Stimulated activated CD4-positive, alpha-beta T cell treated with anti-CD3 and anti-CD28 coated beads, TNF-alpha, amount 100 ng/mL, for 1 hour (primary cell): ENCODE measurements around the gene BABAM2.
"Not testable (repeated sequence)": the region's sequence is repeated elsewhere in the genome, so short reads cannot be mapped to it uniquely, and the experiment has no call there.

Source experiments
- DNase-seq, 3 donors: peaks; one replicate each; pipeline ENCODE4 v3.0.0-alpha.2; 2020; ENCODE audit warnings: low read depth in 3 of 3, low spot score in 1 of 3

Gene BABAM2

GRCh38 chr2:27973592-27973991 is 83.1 kb downstream of the BABAM2 start:
- no peak for DNase-seq

- no peak for DNase-seq
Observed at GRCh38 chr2:27976308-27976707, 85.8 kb downstream of the BABAM2 start.

DNA sequence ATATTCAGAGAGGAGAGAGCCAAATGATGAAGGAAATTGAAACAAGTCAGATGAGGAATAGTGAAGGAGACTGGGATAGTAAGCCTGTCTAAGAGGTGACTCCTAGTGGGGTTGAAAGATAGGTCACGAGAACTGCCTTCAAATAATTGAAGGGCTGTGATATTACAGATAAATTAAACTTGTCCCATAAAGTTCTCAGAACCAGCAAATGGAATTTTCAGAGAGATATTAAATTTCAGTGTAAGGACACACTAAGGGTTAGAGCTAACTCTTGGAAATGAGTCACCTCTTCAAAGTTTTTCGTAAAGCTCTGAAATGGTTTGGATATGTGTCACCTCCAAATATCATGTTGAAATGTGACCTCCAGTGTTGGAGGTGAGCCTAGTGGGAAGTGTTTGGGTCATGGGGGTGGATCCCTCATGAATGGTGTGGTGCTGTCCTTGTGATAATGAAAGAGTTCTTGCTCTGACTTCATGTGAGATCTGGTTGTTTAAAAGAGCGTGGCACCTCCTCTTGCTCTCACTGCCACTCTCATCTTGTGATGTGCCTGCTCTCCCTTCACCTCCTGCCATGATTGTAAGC is 87.3 kb downstream of the BABAM2 start:
- no peak for DNase-seq

GRCh38 chr2:27978761-27979160 is 88.2 kb downstream of the BABAM2 start:
- not testable (repeated sequence) for DNase-seq

GRCh38 chr2:27980242-27980641 is 89.7 kb downstream of the BABAM2 start:
- no peak for DNase-seq

DNA sequence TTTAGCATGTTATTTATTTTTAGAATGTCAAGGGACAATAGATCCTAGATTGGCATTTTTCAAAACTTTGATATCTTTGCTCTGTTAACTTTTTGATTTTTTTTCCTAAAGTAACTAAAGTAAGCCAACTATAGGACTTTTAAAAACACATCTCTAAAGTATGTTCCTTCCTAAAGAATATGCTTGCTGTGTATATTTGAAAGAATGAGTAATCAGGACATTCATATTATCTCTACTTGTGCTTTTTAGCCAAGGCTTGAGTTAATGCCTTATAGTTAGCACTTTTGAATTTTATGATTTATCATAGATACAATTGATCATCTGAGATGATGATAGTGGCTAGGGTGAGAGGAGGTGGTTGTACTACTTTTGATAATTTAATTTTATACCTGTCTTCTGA is 93.6 kb downstream of the BABAM2 start:
- no peak for DNase-seq

DNA sequence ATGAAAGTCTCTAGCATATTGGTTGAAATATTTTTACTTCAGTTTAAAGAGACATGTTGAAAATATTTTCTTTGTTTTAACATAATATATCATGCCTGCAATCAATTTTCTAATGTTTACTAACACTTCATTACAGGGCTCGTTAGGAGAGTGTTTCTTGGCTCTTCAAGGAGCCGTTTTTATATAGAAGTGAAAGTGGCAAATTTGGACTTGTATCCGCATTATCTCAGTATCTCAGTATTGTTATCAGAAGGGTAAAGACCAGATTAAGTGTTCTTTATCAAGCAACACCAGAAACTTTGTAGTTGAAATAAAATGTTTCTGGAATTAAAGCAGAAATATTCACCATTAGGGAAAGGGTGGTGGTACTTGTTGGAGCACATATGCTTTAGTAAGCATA is 97.8 kb downstream of the BABAM2 start:
- DNase-seq: no peak

DNA sequence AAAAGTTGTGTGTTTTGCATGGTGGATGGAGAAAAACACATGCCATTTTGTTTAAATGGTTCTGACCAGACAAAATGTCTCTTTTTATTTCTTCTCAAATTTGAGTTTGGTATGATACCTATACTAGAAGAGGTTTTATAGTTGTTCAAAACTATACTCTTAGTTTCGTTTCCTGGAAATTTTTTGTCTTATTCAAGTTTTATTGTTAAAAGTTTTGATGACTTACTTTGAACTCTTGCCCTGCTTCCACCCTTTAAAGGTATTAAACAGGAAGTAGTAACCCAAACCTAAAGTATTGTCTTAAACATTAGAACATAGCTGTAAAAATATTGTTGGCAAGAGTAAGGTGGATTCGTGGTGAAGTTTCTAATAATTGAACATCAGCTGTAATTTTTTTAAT is 98.2 kb downstream of the BABAM2 start:
- no peak for DNase-seq

- no peak for DNase-seq
Observed at GRCh38 chr2:27989149-27989548, 98.6 kb downstream of the BABAM2 start.

- no peak for DNase-seq
Observed at GRCh38 chr2:27990030-27990590, 99.6 kb downstream of the BABAM2 start.

- DNase-seq: no peak
Observed at GRCh38 chr2:27991146-27991545, 100.6 kb downstream of the BABAM2 start.

DNA sequence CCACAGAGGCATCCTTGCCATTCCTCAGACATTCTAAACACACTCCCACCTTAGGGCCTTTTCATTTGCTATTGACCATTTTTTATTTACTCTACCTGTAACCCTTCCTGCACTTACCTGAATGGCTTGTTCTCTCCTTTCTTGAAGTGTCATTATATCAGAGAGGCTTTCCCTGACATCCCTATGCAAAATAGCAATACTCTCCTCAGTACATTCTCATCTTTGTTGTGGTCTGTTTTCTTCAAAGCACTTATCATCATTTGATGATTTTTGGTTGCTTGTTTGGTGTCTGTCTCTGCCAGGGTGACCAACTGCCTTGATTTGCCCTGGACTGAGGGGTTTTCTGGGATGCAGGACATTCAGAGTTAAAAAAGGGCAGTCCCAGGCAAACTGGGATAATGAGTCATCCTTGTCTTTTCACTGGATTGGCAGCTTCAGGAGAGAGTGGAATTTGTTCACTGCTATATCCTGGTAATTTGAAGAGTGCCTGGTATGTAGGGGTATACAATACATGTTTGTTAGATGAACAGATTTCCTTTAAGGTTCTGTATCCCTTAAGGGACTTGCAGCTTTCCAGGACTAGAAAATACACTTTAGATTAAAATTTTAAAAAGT is 102.4 kb downstream of the BABAM2 start:
- DNase-seq: no peak

DNA sequence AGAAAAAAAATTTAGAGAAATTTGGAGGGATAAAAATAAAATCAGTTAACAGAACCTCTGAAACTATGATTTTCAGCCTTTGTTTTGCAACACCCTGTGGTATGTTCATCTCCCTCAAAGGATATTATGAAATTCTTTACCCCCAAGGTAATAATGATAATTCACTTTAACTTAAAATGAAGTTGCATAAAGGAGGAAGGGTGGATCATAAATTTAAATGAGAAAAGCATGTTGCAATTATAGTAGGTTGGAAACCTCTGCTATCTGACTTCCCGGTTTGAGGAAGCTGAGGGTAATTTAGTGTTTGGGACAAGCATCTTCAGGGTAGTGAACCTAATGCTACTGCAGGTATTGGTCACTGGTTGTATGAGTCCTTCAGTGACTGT is 102.9 kb downstream of the BABAM2 start:
- no peak for DNase-seq

DNA sequence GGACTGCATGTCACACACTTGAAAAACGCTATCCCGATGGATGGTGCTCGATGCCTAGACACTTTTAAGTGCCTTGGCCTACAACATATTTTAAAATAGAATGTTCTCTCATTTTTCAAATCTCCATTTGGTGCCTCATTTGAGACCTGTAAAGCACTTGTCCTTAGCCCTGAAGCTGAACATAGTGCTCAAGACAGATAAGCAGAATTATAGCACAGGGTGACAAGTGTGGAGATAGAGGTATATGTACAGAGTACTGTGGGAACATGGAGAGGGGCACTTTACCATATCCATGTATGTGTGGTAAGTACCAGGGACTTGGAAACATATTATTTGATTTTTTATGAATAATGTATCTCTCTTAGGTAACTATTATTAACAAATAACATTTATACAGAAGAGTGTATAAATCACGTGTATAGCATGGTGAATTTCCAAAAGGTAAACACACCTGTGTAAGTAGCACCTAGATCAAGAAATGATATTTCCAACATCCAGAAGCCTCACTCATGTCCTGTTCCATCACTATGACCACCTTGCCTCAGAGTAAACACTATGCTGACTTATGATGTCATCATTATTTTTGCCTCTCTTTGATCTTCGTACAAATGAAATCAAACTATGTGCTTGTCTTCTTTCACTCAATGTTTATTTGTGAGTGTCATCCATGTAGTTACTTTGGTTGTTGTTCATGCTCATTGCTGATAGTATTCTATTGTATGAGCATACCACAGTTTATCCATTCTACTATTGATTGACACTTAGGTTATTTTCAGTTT is 103.6 kb downstream of the BABAM2 start:
- no peak for DNase-seq

DNA sequence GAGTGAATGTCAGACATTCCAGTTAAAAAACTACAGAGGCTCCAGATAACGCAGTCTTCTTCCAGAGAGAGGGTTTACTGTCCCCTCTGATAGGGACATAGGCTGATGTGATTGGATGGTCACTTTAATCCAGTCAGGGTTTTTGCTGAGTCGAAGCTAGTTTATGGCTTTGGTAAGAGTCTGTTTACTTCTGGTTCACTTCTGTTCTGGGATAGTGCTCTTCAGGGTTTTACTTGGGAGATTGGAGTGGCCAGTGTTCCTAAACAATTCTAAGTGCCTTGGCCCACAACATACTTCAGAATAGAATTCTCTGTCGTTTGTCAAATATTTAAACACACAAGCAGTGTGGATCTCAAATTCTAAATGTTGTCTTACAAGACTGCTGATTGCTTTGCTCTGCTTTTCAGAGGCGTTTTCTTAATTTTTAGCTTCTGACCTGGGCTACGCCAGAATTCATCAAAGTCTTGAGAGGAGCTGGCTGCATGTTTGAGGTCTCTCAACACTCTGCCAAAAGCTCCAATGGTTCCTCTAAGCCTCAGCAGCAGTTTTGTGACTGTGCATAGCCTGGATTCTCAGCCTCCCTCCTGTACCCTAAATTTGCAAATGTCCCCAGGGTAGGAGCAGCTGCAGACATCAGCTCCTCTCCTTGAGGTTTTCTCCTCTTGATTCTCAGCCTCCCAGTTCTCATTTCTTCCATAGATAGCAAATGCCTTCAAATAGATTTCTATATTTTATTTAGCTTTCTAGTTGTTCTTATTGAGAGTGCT is 105.8 kb downstream of the BABAM2 start:
- no peak for DNase-seq

DNA sequence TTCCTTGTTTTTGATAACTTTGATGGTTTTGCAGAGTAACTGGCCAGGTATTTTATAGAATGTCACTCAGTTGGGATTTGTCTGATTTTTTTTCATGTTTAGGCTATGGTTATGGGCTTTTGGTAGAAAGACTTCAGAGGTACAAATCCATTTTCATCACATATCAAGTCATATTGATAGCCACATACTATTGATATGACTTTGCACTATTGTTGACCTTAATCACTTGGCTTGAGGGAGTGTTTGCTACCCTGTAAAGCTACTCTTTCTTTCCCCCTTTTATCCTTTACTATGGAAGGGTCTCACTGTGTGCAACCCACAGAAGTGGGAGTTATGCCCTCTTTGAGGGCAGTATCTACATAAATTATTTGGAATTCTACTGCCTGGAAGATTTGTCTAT is 109.8 kb downstream of the BABAM2 start:
- no peak for DNase-seq

- DNase-seq: no peak
Observed at GRCh38 chr2:28002181-28002580, 111.7 kb downstream of the BABAM2 start.

- DNase-seq: no peak
Observed at GRCh38 chr2:28004086-28004485, 113.6 kb downstream of the BABAM2 start.

GRCh38 chr2:28009732-28010131 is 119.2 kb downstream of the BABAM2 start:
- DNase-seq: no peak

DNA sequence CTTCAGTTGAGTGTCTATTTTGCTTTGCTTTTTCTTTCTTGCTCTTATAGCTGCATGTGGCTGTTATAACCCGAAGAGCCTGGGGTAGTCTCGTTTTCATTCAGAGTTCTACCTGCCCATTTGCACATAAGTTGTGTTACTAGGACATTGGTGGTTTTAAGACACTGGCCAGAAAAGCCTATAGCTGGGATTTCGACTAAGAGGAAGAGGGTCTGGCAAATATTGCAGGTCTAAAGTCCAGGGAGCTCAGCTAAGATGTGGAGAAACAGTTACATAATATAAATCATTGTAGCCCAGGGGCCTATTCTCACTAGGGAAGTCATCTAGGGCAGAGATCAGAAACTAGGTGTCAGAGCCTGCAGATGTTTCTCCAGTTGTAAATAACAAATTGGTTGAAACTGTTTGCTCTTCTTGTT is 120.8 kb downstream of the BABAM2 start:
- no peak for DNase-seq

DNA sequence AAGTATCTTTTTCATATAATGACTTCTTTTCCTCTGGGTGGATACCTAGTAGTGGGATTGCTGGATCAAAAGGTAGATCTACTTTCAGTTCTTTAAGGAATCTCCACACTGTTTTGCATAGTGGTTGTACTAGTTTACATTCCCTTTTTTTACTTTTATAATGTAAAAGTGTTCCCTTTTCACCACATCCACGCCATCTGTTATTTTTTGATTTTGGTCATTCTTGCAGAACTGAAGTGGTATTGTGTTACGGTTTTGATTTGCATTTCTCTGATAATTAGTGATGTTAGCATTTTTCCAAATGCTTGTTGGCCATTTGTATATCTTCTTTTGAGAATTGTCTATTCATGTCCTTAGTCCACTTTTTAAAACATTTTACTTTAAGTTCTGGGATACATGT is 127.9 kb downstream of the BABAM2 start:
- DNase-seq: not testable (repeated sequence)
